Spleen (tissue), 7 donors: ENCODE results near the gene FNDC1.

Experiments used
- POLR2A ChIP-seq, 3 donors: fragments of 450-650 bp; IDR thresholded peaks; one replicate each; pipeline ENCODE4 v1.5.1; 2017; ENCODE audit warnings: antibody characterized with exemption in 3 of 3, mild to moderate bottlenecking in 1 of 3
- POLR2AphosphoS5 ChIP-seq, 3 donors: sonication (generic); formaldehyde crosslinking; IDR thresholded peaks; one replicate each; pipeline ENCODE4 v1.5.1; 2017; ENCODE audit warnings: antibody characterized with exemption in 3 of 3
- TF ChIP-seq, protein P1 (sequence below), 11 experiments: fragments of 200-600 bp in 7 of 11; fragments of 450-650 bp in 4 of 11; sonication (generic) in 4 of 11; IDR thresholded peaks in 8 of 11; conservative IDR thresholded peaks in 3 of 11; 1 replicate in 7 of 11; 2 replicates in 4 of 11; pipeline versions ENCODE4 v1.4.0 to v1.8.0; 2016 to 2021; ENCODE audit warnings: antibody characterized with exemption in 11 of 11, inconsistent platforms in 4 of 11, mild to moderate bottlenecking in 1 of 11
- donor health status: DM: no; HTN: no; CAD: no; lungs with moderate emphysema.
- donor health status: DM: no; HTN: no; CAD: no.
- donor health status: DM: no; HTN: no; CAD: no.

DNA sequence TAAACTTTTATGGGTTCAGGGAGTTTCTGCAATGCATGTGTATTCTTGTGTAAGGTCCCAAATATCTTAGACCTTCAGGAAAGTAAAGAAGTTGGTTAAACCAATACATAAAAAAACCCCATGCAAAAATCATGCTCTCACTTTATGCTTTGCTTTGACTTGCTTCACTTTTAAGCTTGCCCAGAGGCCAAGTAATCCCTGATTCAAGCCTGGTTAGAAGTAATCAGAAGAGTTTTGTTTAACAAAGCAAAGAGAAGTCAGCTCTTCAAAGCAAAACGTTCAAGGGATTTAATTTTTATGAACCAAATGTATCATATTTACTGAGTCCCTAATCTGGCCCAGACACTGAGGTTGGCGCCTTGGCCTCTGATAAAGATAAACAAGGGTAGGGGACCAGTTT is 26.7 kb upstream of the FNDC1 start:
- TF ChIP-seq, protein P1, sequence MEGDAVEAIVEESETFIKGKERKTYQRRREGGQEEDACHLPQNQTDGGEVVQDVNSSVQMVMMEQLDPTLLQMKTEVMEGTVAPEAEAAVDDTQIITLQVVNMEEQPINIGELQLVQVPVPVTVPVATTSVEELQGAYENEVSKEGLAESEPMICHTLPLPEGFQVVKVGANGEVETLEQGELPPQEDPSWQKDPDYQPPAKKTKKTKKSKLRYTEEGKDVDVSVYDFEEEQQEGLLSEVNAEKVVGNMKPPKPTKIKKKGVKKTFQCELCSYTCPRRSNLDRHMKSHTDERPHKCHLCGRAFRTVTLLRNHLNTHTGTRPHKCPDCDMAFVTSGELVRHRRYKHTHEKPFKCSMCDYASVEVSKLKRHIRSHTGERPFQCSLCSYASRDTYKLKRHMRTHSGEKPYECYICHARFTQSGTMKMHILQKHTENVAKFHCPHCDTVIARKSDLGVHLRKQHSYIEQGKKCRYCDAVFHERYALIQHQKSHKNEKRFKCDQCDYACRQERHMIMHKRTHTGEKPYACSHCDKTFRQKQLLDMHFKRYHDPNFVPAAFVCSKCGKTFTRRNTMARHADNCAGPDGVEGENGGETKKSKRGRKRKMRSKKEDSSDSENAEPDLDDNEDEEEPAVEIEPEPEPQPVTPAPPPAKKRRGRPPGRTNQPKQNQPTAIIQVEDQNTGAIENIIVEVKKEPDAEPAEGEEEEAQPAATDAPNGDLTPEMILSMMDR (IDR thresholded peaks at IDR 0.05 in 8 of 11, conservative IDR thresholded peaks at IDR 0.05 in 3 of 11), result no peak
- no peak for TF ChIP-seq POLR2AphosphoS5 (IDR thresholded peaks at IDR 0.05)
- TF ChIP-seq POLR2A (IDR thresholded peaks at IDR 0.05), result no peak
